Bone marrow (tissue), 2 donors: ENCODE data around the gene GPR15LG.
A peak's percentile ranks its signal among the peaks of the same experiment; 100 is the strongest.

Source experiments
- DNase-seq, 2 donors: peaks; one replicate each; lab custom pipeline; 2025; lab: John Stamatoyannopoulos, UW

The GPR15LG gene

DNA sequence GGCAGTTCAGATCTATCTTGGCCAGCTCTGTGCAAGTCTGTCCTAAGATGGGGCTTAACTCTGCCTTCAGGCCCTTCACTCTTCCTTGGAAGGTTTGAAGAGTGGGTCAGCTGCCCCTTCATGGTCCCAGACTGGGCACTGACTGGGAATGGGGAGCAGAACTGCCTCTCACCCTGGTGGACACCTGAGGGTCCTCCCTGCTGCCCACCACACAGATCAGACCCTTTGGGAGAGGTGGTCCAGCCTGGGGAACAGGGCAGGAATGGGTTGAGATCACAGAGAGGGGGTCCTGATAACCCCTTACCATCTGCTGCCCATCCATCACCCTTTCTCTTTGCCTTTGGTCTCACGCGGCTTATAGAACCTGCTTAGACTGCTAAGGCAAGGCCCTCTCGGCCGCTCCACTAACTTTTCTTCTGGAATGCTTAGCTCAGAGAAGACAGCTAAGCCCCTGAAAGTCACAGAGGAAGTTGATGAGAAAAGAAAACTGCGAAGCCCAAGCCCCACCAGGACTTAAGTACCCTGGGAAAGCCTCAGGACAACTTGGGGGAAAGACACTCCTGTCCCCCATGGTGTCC, 20.3 kb downstream of the GPR15LG start:
- DNase-seq = no peak

GRCh38 chr10:84194424-84195043, 20.9 kb downstream of the GPR15LG start, which contains the start of gene CDHR1:
TSS of gene CDHR1 (plus strand) at chr10:84194537. CDS start at chr10:84194761, 224 bp downstream.
- no peak for DNase-seq

- no peak for DNase-seq
These were observed 21.6 kb downstream of the GPR15LG start for GRCh38 chr10:84195044-84195830.

- DNase-seq = no peak
These were observed 22.5 kb downstream of the GPR15LG start for GRCh38 chr10:84196083-84196482.

DNA sequence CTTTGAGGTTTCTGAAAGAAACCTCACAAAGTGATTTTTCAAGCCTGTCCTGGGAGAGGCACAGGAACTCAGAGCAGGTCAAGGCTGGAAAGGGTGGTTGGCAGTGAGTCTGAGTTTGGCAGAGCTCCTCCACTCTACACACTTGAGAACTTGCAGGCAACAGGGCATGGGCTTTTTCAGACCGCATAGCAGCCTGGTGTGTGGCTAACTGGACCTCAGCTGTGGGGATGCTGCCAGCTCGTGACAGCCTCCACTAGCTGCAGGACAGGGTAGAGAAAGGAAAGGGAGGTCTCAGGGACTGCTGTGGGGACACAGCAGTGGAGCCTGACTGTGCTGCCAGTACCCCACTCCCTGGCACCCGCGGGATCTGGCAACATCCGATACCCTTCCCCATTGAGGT, 23.3 kb downstream of the GPR15LG start:
- no peak for DNase-seq

DNA sequence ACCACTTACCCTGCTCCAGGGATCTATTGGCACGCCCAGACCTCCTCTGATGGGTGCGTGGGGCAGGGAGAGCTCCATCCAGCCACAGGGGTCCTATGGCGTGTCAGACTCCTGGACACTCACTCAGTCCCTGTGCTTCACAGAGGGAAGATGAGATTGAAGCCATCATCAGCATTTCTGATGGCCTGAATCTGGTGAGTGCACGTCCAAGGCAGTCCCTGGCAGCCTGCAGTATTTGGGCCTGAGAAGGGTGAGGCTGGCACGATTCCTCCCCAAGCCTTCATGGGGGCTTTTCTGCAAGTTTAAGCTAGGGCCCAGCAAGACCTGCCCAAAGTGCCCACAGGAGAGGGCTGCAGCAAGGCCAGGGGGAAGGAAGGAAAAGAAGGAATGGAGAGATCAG, 24.0 kb downstream of the GPR15LG start:
- no peak for DNase-seq

- DNase-seq = no peak
These were observed 24.8 kb downstream of the GPR15LG start for GRCh38 chr10:84198206-84198915.

- DNase-seq = no peak
These were observed 27.1 kb downstream of the GPR15LG start for GRCh38 chr10:84200537-84201243.

- no peak for DNase-seq
These were observed 27.6 kb downstream of the GPR15LG start for GRCh38 chr10:84201244-84201606.

- DNase-seq = no peak
These were observed 28.1 kb downstream of the GPR15LG start for GRCh38 chr10:84201682-84202081.

DNA sequence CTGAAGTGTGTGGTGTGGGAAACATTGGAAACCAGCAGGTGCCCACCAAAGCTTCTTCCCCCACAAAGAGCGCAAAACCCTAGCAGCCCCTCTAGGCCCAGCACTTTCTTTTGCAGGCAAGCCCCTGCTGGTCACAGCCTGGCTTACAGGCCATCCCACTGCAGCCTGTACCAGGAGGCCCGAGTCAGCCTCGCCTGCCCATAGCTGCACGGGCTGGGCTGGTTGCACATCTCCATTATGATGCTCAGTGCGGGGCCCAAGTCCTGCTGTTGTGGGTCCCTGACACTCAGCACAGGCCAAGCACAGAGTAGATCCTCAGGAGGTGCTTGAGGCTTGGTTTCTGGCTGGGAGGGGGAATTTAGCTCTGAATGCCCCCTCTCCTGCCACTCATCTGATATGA, 28.7 kb downstream of the GPR15LG start:
- DNase-seq = no peak

DNA sequence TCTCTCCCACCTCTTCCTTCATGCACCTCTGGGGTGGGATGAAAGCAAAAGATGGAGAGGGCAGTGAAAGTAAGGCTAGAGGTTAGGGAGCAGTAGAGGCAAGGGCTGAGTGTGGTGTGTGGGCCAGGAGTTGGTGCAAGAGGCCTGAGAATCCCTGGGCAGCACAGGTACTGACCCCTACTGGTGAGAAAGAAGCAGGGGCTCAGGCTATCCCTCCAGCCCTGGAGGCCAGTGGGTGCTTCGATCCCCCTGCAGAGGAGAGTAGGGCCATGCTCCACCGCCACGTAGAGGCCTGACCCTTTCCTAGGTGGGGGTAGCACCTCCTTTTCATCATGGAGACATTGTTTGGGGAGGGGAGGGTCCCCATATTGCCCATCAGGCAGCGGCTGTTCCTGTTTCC, 30.5 kb downstream of the GPR15LG start:
- DNase-seq = no peak

DNA sequence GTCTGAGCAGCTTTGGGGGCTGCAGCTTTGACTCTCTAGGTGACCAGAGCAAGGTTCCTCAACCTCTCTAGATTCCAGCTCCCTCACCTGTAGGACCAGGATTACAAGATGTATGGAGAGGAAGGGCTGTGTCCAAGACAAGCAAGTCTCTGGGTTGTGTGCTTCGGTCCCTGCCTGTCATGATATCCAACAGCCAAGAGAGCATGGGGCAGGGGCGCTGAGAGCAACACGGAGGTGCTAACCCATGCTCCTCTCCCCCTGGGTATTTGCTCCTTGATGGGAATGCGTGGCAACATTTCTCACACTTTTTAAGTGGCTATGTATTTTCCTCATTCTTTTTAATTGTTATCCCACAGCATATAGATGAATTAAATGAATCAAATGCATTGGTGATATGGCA, 31.0 kb downstream of the GPR15LG start:
- DNase-seq = no peak

GRCh38 chr10:84205049-84205852, 31.6 kb downstream of the GPR15LG start:
- DNase-seq = peak; percentile 11 to 39

DNA sequence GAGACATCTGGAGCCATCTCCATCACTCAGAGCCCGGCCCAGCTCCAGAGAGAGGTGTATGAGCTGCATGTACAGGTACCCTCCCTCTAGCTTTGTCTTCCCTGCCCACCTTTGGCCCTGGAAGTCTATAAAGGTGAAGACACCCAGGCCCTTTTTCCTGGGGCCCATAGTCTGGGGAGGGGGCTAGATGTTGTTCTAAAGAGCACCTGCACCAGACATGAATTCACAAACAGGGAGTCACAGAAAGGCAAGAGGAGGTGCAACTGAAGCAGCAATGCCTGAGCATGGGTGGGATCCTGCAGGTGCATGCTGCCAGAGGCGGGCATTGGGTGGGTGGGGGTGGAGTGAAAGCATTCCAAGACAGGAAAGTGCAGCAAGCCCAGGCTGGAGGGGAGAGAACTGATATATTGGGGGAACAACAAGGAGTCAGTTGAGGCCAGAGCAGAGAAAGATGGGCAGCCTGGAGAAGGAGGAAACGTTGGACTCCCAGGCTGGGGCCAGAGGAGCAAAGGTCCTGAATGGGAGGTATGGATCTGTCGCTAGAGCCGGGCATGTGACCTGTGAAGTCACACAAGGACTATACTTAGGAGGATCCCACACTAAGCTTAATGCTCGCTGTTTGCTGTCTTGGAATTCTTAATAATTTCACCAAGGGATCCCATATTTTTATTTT, 32.4 kb downstream of the GPR15LG start:
- DNase-seq = no peak

DNA sequence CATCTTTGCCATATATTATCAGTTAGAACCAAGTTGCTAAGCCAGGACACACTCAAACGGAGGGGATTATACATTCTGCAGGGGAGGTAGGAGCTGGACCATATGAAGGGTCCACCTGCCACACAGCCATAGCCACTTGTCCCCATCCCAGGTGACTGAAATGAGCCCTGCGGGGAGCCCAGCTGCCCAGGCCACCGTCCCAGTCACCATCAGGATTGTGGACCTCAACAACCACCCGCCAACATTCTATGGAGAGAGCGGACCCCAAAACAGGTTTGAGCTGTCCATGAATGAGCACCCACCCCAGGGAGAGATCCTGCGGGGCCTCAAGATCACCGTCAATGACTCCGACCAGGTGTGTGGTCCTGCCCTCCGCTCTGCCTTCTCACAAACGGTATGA, 34.4 kb downstream of the GPR15LG start:
- no peak for DNase-seq

GRCh38 chr10:84211566-84211965, 38.0 kb downstream of the GPR15LG start:
- no peak for DNase-seq

DNA sequence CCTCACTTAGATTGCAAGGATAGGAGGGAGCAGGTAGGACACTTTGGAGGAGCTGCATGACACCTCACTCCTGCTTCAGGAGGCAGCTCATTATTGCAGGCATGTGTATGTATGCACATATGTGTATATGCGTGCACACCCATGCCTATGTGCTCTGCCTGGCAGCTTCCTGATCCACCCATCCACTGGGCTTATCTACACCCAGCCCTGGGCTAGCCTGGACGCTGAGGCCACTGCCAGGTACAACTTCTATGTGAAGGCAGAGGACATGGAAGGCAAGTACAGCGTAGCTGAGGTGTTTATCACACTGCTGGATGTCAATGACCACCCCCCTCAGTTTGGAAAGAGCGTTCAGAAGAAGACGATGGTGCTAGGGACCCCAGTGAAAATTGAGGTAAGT, 38.4 kb downstream of the GPR15LG start:
- no peak for DNase-seq

- no peak for DNase-seq
These were observed 39.5 kb downstream of the GPR15LG start for GRCh38 chr10:84213076-84213475.

GRCh38 chr10:84214046-84214572, 40.5 kb downstream of the GPR15LG start:
- DNase-seq = no peak
